GM12891 (cell line): ENCODE results near the gene GPD1L.
A peak's percentile ranks its signal among the peaks of the same experiment; 100 is the strongest.

Experiments used
- DNase-seq: peaks from one replicate; pipeline ENCODE4 v3.0.0; 2011; ENCODE audit warnings: low spot score; ENCODE audit not compliant: insufficient read length
- FAIRE-seq: peaks from 2 replicates; lab custom pipeline; 2011; peaks lifted over from hg19 to GRCh38; lab: Jason Lieb, UNC
- PAX5 ChIP-seq: IDR thresholded peaks from 2 replicates; pipeline ENCODE4 v1.6.1; 2011; ENCODE audit warnings: low read length, moderate library complexity, mild to moderate bottlenecking; ENCODE audit not compliant: insufficient read depth, severe bottlenecking
- POLR2A ChIP-seq: IDR thresholded peaks from 2 replicates; pipeline ENCODE4 v1.6.1; 2011; ENCODE audit warnings: low read depth, low read length, control low read depth
- POLR2AphosphoS5 ChIP-seq: IDR thresholded peaks from 2 replicates; pipeline ENCODE4 v1.6.1; 2011; ENCODE audit warnings: low read depth, low read length, control low read depth
- POU2F2 ChIP-seq: IDR thresholded peaks from 2 replicates; pipeline ENCODE4 v1.6.1; 2011; ENCODE audit warnings: low read depth, mild to moderate bottlenecking, control low read depth, low read length, moderate library complexity
- SPI1 ChIP-seq: IDR thresholded peaks from 2 replicates; pipeline ENCODE4 v1.6.1; 2011; ENCODE audit warnings: low read depth, low read length, control low read depth
- TAF1 ChIP-seq: IDR thresholded peaks from 2 replicates; pipeline ENCODE4 v1.6.1; 2011; ENCODE audit warnings: low read depth, low read length, control low read depth

The GPD1L gene

GRCh38 chr3:32132706-32133105 is 26.3 kb downstream of the GPD1L start:
- no peak for DNase-seq
- TF ChIP-seq POU2F2: no peak
- TF ChIP-seq SPI1: no peak
- TF ChIP-seq TAF1: no peak
- no peak for TF ChIP-seq POLR2AphosphoS5
- no peak for TF ChIP-seq PAX5
- TF ChIP-seq POLR2A: no peak
- no peak for FAIRE-seq

DNA sequence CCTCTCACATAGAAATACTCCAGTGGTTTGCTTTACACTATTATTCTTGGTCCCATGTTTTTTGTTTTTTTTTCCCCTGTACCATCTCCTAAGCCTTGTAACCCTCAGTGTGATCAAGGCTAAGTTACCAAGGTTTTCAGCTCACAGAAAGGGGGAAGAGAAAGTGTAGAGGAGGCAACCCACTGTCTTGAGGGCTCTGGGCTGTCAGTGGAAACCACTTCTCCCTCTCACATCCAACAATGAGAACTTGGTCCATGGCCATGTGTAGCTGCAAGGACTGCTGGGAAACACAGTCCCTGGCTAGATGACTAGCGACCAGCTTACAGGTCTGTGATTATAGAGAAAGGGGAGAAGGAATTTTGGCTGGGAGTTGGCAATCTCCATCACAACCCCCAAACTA is 30.3 kb downstream of the GPD1L start:
- FAIRE-seq (no peak), DNase-seq (no peak)
- TF ChIP-seq POLR2AphosphoS5 (no peak), PAX5 (no peak), SPI1 (no peak), POLR2A (no peak), POU2F2 (no peak), TAF1 (no peak)

DNA sequence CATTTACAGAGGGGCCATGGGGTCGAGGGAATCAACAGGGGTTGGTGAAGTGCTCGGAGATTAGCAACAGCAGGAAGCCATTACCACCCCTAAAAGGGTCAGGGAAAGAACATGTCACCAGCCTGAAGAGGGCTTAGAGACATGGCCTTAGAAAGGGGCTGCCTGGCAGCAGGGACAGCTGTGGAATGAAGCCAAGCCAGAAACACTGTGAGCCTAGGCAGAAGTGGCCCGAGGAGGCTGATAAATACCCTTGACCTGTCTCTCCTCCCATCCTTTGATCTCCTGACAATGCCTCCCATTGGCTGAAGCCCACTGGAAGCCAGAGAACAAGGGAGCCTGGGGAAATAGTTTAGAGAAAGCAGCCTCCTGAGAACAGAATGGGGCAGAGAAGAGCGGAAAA is 31.4 kb downstream of the GPD1L start:
- DNase-seq (no peak), FAIRE-seq (no peak)
- TF ChIP-seq SPI1 (no peak), TAF1 (no peak), POLR2A (no peak), PAX5 (no peak)

DNA sequence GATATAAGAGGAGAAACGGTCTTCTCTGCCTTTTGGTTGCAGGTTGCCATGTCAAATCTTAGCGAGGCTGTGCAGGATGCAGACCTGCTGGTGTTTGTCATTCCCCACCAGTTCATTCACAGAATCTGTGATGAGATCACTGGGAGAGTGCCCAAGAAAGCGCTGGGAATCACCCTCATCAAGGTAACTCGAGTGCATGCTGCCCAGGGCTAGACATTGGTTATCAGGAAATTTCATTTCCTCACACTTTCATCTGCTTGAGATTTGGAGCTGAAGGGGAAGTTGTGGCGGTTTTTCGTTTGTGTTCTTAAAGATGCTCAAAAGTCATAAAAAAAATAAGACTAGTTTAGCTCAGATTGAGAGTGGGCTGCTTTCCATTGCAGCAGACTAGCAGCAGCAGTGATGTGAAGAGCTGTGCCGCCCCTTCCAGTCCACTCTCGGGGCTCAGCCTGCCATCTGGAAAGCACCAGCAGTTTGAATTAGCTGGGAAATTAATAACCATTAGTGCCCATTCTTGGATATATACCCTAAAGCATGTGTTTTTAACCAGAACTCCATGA is 32.2 kb downstream of the GPD1L start:
- FAIRE-seq (no peak), DNase-seq (no peak)
- TF ChIP-seq PAX5 (no peak), POU2F2 (no peak)

DNA sequence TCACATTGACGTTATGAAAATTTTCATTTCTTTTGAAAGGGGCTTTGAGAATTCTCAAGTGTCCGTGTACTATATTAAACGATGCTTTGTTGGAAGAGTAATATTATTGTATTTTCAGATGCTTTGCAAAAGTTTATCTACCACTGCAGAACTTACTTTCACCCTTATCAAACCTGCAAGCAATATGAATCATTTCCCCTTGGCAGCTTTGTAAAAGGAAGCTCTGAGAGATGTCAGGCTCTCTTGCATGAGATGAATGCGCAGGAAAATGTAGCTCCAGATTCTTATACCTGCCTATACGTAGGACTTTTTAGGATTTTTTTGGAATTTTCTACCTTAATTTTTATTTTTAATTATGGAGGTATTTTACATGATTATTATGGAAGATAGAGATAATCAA is 34.5 kb downstream of the GPD1L start:
- DNase-seq (no peak), FAIRE-seq (no peak)
- TF ChIP-seq PAX5: no peak
- TF ChIP-seq POLR2A: no peak
- TF ChIP-seq TAF1: no peak
- TF ChIP-seq POLR2AphosphoS5: no peak
- no peak for TF ChIP-seq POU2F2
- TF ChIP-seq SPI1: no peak

GRCh38 chr3:32143849-32144757 is 37.7 kb downstream of the GPD1L start:
- FAIRE-seq: peak; percentile 56
- no peak for DNase-seq
- TF ChIP-seq POLR2A: no peak
- no peak for TF ChIP-seq POLR2AphosphoS5
- TF ChIP-seq PAX5: no peak
- no peak for TF ChIP-seq SPI1
- no peak for TF ChIP-seq POU2F2
- TF ChIP-seq TAF1: no peak

GRCh38 chr3:32146746-32147211 is 40.4 kb downstream of the GPD1L start:
- no peak for FAIRE-seq
- no peak for DNase-seq
- TF ChIP-seq SPI1 (peak; percentile 52; the same call in 1 of the 2 replicates), POU2F2 (no peak)

DNA sequence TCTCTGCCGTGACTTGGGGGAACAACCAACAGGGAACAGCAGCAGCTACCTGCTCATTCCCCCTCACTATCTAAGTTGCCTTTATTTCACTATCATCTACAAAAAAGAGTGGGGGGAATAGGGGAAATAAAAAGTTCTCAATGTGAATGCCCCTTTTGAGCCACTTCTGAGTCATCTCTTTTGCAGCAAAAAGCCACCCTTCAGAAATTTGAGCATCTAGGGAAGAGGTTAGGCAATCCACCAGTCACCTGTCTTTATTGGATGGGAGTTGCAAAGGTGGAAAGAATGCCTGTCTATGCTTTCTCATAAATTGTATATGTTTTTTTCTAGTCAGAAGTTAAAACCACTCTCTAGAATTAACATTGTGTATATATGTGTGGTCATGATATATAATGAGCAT is 41.1 kb downstream of the GPD1L start:
- DNase-seq: no peak
- no peak for FAIRE-seq
- TF ChIP-seq SPI1 (no peak), POLR2A (no peak), PAX5 (no peak), POU2F2 (no peak), POLR2AphosphoS5 (no peak), TAF1 (no peak)

GRCh38 chr3:32147933-32148332 is 41.5 kb downstream of the GPD1L start:
- DNase-seq: no peak
- TF ChIP-seq SPI1: no peak
- TF ChIP-seq TAF1: no peak
- TF ChIP-seq POLR2AphosphoS5: no peak
- no peak for TF ChIP-seq POLR2A
- TF ChIP-seq PAX5: no peak
- TF ChIP-seq POU2F2: no peak
- FAIRE-seq: no peak

- TF ChIP-seq TAF1 (no peak), POU2F2 (no peak), PAX5 (no peak), SPI1 (no peak), POLR2A (no peak), POLR2AphosphoS5 (no peak)
- DNase-seq (no peak), FAIRE-seq (no peak)
Measured at GRCh38 chr3:32148351-32148750, 41.9 kb downstream of the GPD1L start.
